Caco-2 (cell line): ENCODE results near the gene CLEC17A. TPM values are rescaled to one million over a fixed set of nuclear protein-coding genes. Genes with fewer than 3 reads are reported as not detected.
"Not testable (repeated sequence)": the region's sequence is repeated elsewhere in the genome, so short reads cannot be mapped to it uniquely, and the experiment has no call there.

Experiments
- BruUV-seq: library from RNA; stranded (reverse); fragments of 400-500 nt; replicated peaks from 2 replicates; lab custom pipeline; 2021; lab: Mats Ljungman, UMichigan
- CTCF ChIA-PET: fragments of 300-600 bp; sonication (Branson Sonifier 250); formaldehyde crosslinking; loops from one replicate; lab custom pipeline; 2022; ENCODE audit warnings: antibody characterized with exemption; lab: Charles Lee
- POLR2A ChIA-PET: fragments of 300-600 bp; sonication (Branson Sonifier 250); formaldehyde crosslinking; loops from one replicate; lab custom pipeline; 2022; ENCODE audit warnings: antibody characterized with exemption; lab: Charles Lee
- DNase-seq, 2 experiments: peaks; one replicate each; pipeline versions ENCODE4 v3.0.0 to v3.0.0-alpha.2; 2020 to 2022
- H3K27me3 ChIP-seq: replicated peaks from 2 replicates; pipeline ENCODE4 v1.6.0; 2011; ENCODE audit warnings: low read length; ENCODE audit not compliant: control insufficient read depth, insufficient read depth
- H3K36me3 ChIP-seq: 2 replicates; pipeline ENCODE4 v1.5.1; 2011; ENCODE audit warnings: low read length; ENCODE audit not compliant: control insufficient read depth, insufficient read depth
- H3K4me1 ChIP-seq: fragments of 250-450 bp; sonication (Bioruptor Pico); 2 replicates; pipeline ENCODE4 v1.5.1; 2020; ENCODE audit warnings: mild to moderate bottlenecking
- H3K4me3 ChIP-seq: 2 replicates; pipeline ENCODE4 v1.5.1; 2011; ENCODE audit warnings: low read depth, mild to moderate bottlenecking, control low read depth, low read length
- H3K9me3 ChIP-seq: fragments of 250-450 bp; sonication (Bioruptor Pico); 2 replicates; pipeline ENCODE4 v1.5.1; 2020; ENCODE audit warnings: mild to moderate bottlenecking, moderate library complexity
- H3K27ac Mint-ChIP-seq: one replicate; pipeline ENCODE4 v1.8.0; 2022; ENCODE audit warnings: mixed read lengths; ENCODE audit not compliant: unreplicated experiment
- H3K27me3 Mint-ChIP-seq: one replicate; pipeline ENCODE4 v1.8.0; 2022; ENCODE audit warnings: mixed read lengths; ENCODE audit not compliant: insufficient read depth, unreplicated experiment
- H3K36me3 Mint-ChIP-seq: one replicate; pipeline ENCODE4 v1.8.0; 2022; ENCODE audit warnings: mild to moderate bottlenecking, mixed read lengths; ENCODE audit not compliant: insufficient read depth, unreplicated experiment
- H3K4me1 Mint-ChIP-seq: one replicate; pipeline ENCODE4 v1.8.0; 2022; ENCODE audit warnings: low read depth, mixed read lengths; ENCODE audit not compliant: unreplicated experiment
- H3K4me3 Mint-ChIP-seq: one replicate; pipeline ENCODE4 v1.8.0; 2022; ENCODE audit warnings: mild to moderate bottlenecking, moderate library complexity, mixed read lengths; ENCODE audit not compliant: unreplicated experiment
- H3K9me3 Mint-ChIP-seq: one replicate; pipeline ENCODE4 v1.8.0; 2022; ENCODE audit warnings: mixed read lengths; ENCODE audit not compliant: unreplicated experiment
- CTCF ChIP-seq, 2 experiments: fragments of 200-600 bp in 1 of 2; IDR thresholded peaks; 1 replicate in 1 of 2; 2 replicates in 1 of 2; pipeline versions ENCODE4 v1.5.1 to v1.8.0; 2011 to 2022; ENCODE audit warnings: antibody characterized with exemption in 1 of 2, control low read depth in 1 of 2, inconsistent platforms in 1 of 2, low read depth in 1 of 2, low read length in 1 of 2, mild to moderate bottlenecking in 1 of 2, moderate library complexity in 1 of 2; ENCODE audit not compliant: insufficient read depth in 1 of 2, severe bottlenecking in 1 of 2, unreplicated experiment in 1 of 2
- intact Hi-C: fragments of 100-400 bp; cut with micrococcal nuclease; formaldehyde crosslinking; loops from one replicate; pipeline ENCODE4 v1.10.0; 2022; ENCODE audit not compliant: unreplicated experiment
- total RNA-seq: library from RNA; stranded (reverse); gene quantifications from 2 replicates; pipeline ENCODE4 v1.2.3, GENCODE V29; 2022

CLEC17A gene
- total RNA-seq, 1 experiment from 2014 or later: not detected

- Mint-ChIP-seq H3K4me1 (no peaks in the 10 kb centered on the region), H3K27ac (no peak overlapping the region), H3K9me3 (no peaks in the 10 kb centered on the region), H3K27me3 (no peaks in the 10 kb centered on the region), H3K36me3 (no peaks in the 10 kb centered on the region), H3K4me3 (no peak overlapping the region)
- no peaks in the 10 kb centered on the region for H3K4me1 ChIP-seq
- H3K27me3 ChIP-seq: no peaks in the 10 kb centered on the region
- ChIA-PET POLR2A (no interaction called here), CTCF (no interaction called here)
- H3K36me3 ChIP-seq: no peaks in the 10 kb centered on the region
- no peak overlapping the region for H3K4me3 ChIP-seq
- intact Hi-C loops: no loop called here
- H3K9me3 ChIP-seq: no peaks in the 10 kb centered on the region
- no TSS peak for BruUV-seq
- DNase-seq: no peak
- TF ChIP-seq CTCF (IDR thresholded peaks at IDR 0.05; ENCODE audit: insufficient read depth in 1 of 2, low read depth in 1 of 2, low read length in 1 of 2, severe bottlenecking in 1 of 2, unreplicated experiment in 1 of 2): no peak
Observed at GRCh38 chr19:14580623-14581237, 2.2 kb upstream of the CLEC17A start.

DNA sequence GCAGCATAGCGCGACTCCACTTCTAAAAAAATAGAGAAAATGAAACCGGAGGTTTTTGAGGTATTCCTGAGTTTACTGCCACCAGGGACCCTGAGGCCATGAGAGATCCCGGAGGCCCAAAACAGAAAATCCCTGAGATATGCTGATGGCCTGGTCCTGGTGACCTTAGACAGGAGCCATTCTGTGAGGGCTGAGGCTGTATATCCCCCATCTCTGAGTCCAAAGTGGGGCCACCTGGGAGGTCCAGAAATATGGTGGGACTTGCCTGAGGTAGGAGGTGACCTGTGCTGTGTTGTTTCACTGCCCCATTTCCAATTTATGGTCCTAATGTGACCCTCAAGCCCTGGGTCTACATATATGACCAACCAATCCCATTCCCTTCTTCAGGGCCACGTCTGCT, 1.5 kb downstream of the CLEC17A start:
- intact Hi-C loops, H3K9me3 Mint-ChIP-seq, H3K36me3 ChIP-seq, DNase-seq, H3K4me1 Mint-ChIP-seq, H3K36me3 Mint-ChIP-seq, H3K4me1 ChIP-seq, H3K27me3 ChIP-seq, H3K27ac Mint-ChIP-seq, H3K27me3 Mint-ChIP-seq, H3K4me3 Mint-ChIP-seq, H3K9me3 ChIP-seq, CTCF ChIA-PET, BruUV-seq, POLR2A ChIA-PET, H3K4me3 ChIP-seq: not testable (repeated sequence)

- H3K4me3 Mint-ChIP-seq, H3K4me3 ChIP-seq, intact Hi-C loops, BruUV-seq, H3K36me3 Mint-ChIP-seq, H3K27ac Mint-ChIP-seq, H3K9me3 ChIP-seq, POLR2A ChIA-PET, H3K4me1 ChIP-seq, CTCF ChIA-PET, H3K4me1 Mint-ChIP-seq, DNase-seq, H3K27me3 Mint-ChIP-seq, H3K9me3 Mint-ChIP-seq, H3K27me3 ChIP-seq, H3K36me3 ChIP-seq: not testable (repeated sequence)
Observed at GRCh38 chr19:14585187-14585586, 2.3 kb downstream of the CLEC17A start.

DNA sequence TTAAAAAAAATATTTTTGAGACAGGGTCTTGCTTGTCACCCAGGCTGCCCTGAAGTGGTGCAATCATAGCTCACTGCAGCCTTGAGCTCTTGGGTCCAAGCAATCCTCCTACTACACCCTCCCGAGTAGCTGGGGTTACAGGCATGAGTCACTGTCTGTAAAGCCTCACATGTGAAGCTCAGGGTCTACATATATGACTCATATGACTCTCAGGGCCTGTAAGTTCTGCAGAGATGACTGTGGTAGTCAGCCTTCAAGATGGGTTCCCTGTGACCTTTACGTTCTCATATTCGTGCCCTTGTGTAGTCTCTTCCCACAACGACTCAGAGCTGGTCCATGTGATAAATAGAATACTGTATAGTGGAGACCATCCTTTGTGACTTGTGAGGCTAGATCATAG, 6.5 kb downstream of the CLEC17A start:
- H3K36me3 Mint-ChIP-seq, H3K27ac Mint-ChIP-seq, DNase-seq, H3K9me3 Mint-ChIP-seq, H3K4me3 ChIP-seq, H3K4me3 Mint-ChIP-seq, H3K4me1 Mint-ChIP-seq, intact Hi-C loops, BruUV-seq, H3K27me3 Mint-ChIP-seq, H3K36me3 ChIP-seq, CTCF ChIA-PET, H3K9me3 ChIP-seq, POLR2A ChIA-PET, H3K4me1 ChIP-seq, H3K27me3 ChIP-seq: not testable (repeated sequence)
